Astrocyte of the cerebellum (primary cell): ENCODE measurements around the gene CCDC120.

Experiments
- DNase-seq: peaks from one replicate; pipeline ENCODE4 v3.0.0-alpha.2; 2011; ENCODE audit warnings: low read depth
- H3K4me3 ChIP-seq: 2 replicates; pipeline ENCODE4 v1.5.1; 2011; ENCODE audit warnings: mild to moderate bottlenecking, low read depth, low read length, moderate library complexity
- in situ Hi-C: cut with HindIII; loops from 2 replicates; pipeline ENCODE4 v1.10.0; 2017; ENCODE audit warnings: low sequenced_read_pairs
- TF ChIP-seq, protein P1 (sequence below): IDR thresholded peaks from 2 replicates; pipeline ENCODE4 v1.5.1; 2012; ENCODE audit warnings: low read length, low read depth, moderate library complexity, mild to moderate bottlenecking; ENCODE audit errors: missing control alignments

CCDC120 gene

GRCh38 chrX:49108641-49109040, 49.8 kb downstream of the CCDC120 start:
- H3K4me3 ChIP-seq: no peak overlapping the region
- in situ Hi-C loops: no loop called here
- TF ChIP-seq, protein P1, sequence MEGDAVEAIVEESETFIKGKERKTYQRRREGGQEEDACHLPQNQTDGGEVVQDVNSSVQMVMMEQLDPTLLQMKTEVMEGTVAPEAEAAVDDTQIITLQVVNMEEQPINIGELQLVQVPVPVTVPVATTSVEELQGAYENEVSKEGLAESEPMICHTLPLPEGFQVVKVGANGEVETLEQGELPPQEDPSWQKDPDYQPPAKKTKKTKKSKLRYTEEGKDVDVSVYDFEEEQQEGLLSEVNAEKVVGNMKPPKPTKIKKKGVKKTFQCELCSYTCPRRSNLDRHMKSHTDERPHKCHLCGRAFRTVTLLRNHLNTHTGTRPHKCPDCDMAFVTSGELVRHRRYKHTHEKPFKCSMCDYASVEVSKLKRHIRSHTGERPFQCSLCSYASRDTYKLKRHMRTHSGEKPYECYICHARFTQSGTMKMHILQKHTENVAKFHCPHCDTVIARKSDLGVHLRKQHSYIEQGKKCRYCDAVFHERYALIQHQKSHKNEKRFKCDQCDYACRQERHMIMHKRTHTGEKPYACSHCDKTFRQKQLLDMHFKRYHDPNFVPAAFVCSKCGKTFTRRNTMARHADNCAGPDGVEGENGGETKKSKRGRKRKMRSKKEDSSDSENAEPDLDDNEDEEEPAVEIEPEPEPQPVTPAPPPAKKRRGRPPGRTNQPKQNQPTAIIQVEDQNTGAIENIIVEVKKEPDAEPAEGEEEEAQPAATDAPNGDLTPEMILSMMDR: no peak
- DNase-seq: no peak

GRCh38 chrX:49110417-49110816, 51.6 kb downstream of the CCDC120 start:
- in situ Hi-C loops: no loop called here
- TF ChIP-seq, protein P1: no peak
- no peak for DNase-seq
- H3K4me3 ChIP-seq: no peak overlapping the region

DNA sequence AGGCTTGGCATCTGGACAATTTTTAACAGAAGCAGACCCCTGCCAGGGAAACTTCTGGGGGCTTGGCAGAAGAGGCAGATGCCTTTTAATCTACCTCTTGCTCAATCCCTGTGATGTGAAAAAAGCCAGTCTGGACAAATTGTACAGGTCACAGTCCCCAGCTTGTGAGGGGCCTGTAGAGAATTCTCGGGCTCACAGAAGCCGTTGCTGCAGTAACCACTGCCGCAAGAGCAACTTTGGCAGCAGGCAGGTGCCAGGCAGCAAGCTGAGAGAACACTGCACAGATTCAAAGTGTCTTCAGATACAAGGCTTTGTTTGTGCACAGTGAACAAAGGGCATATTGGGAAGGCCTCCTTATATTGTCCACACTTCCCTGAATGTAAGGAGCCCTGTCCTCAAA, 53.0 kb downstream of the CCDC120 start:
- DNase-seq: no peak
- in situ Hi-C loops: no loop called here
- no peak overlapping the region for H3K4me3 ChIP-seq
- TF ChIP-seq, protein P1: no peak

DNA sequence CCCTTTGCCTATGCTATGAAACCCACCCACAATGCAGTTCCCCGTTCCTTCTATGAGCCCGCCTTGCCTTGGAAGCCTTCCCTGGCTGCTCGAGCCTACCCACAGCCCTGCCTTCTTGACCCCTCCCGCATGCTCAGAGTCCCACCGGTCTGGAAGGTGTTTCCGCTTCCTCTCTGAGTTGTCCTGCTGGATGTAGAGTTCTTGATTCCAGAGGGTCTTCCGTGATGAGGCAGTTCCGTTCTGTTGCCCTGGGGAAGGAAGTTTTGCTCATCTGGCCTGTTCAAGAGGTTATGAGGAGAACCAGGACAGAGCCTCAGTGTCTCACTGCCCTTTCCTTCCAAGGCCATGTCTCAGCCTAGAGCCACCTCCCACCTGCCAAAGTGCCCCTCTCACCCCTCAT, 57.3 kb downstream of the CCDC120 start:
- in situ Hi-C loops: no loop called here
- DNase-seq: no peak
- no peak overlapping the region for H3K4me3 ChIP-seq
- TF ChIP-seq, protein P1: no peak

- in situ Hi-C loops: no loop called here
- TF ChIP-seq, protein P1: no peak
- no peak for DNase-seq
- no peak overlapping the region for H3K4me3 ChIP-seq
These were observed 57.9 kb downstream of the CCDC120 start for GRCh38 chrX:49116716-49117115.

DNA sequence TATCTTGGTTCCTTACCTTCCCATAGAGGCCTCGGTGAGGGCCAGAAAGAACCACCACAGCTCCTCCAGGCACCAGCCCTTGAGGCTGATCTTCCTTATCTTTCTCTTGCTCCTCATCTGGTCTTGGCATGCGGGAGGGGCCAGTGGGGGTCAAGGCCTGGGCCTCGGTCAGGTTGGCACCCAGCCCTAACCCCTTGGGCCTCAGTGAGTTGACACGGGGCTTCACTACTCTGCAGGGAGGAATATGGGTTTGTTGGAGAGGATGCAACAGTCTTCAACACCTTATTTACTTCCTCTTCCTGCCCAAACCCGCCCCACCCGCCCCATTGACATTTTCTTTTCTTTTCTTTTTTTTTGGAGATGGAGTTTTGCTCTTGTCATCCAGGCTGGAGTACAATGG, 58.8 kb downstream of the CCDC120 start:
- in situ Hi-C loops: no loop called here
- DNase-seq: no peak
- TF ChIP-seq, protein P1: no peak
- H3K4me3 ChIP-seq: no peak overlapping the region
